Measurements from ENCODE around the gene ZNF354B.

Gene ZNF354B

DNA sequence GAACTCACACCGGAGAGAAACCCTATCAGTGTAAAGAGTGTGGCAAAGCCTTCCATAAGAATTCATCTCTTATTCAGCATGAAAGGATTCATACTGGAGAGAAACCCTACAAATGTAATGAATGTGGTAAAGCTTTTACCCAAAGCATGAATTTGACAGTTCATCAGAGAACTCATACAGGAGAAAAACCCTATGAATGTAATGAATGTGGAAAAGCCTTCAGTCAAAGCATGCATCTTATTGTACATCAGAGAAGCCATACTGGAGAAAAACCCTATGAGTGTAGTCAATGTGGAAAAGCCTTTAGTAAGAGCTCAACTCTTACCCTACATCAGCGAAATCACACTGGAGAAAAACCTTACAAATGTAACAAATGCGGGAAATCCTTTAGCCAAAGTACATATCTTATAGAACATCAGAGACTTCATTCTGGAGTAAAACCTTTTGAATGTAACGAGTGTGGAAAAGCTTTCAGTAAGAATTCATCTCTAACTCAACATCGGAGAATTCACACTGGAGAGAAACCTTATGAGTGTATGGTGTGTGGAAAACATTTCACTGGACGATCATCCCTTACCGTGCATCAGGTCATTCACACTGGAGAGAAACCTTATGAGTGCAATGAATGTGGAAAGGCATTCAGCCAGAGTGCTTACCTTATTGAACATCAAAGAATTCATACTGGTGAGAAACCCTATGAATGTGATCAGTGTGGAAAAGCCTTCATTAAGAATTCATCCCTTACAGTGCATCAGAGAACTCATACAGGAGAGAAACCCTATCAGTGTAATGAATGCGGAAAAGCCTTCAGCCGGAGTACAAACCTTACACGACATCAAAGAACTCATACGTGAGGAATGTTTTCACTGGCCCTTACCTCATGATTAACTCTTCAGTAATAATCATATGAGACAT lies 72.3 kb downstream of the ZNF354B start:
- no peak overlapping the region for H3K4me3 ChIP-seq (ENCODE audit: low read depth, low read length)
- TF ChIP-seq, protein P1, sequence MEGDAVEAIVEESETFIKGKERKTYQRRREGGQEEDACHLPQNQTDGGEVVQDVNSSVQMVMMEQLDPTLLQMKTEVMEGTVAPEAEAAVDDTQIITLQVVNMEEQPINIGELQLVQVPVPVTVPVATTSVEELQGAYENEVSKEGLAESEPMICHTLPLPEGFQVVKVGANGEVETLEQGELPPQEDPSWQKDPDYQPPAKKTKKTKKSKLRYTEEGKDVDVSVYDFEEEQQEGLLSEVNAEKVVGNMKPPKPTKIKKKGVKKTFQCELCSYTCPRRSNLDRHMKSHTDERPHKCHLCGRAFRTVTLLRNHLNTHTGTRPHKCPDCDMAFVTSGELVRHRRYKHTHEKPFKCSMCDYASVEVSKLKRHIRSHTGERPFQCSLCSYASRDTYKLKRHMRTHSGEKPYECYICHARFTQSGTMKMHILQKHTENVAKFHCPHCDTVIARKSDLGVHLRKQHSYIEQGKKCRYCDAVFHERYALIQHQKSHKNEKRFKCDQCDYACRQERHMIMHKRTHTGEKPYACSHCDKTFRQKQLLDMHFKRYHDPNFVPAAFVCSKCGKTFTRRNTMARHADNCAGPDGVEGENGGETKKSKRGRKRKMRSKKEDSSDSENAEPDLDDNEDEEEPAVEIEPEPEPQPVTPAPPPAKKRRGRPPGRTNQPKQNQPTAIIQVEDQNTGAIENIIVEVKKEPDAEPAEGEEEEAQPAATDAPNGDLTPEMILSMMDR (IDR thresholded peaks at IDR 0.05; ENCODE audit: control insufficient read depth, extremely low read depth, insufficient read depth) = no peak

More for the DNA sequence above, 72.3 kb downstream of the ZNF354B start:
- DNase-seq (ENCODE audit: low read depth) = no peak

All from LNCaP clone FGC (cell line).